NB4 (cell line): ENCODE data around the gene PCNX2.

ENCODE experiments used
- CTCF ChIP-seq: IDR thresholded peaks from one replicate; pipeline ENCODE4 v1.5.1; 2012; ENCODE audit warnings: low read depth, low read length
- MAX ChIP-seq: IDR thresholded peaks from 2 replicates; pipeline ENCODE4 v1.6.1; 2011; ENCODE audit warnings: low read depth, low read length
- POLR2A ChIP-seq: IDR thresholded peaks from 2 replicates; pipeline ENCODE4 v1.6.1; 2011; ENCODE audit warnings: mild to moderate bottlenecking; ENCODE audit not compliant: insufficient read length; ENCODE audit errors: extremely low read depth

GRCh38 chr1:233060461-233060994 is 235.0 kb downstream of the PCNX2 start:
- TF ChIP-seq MAX: no peak
- no peak for TF ChIP-seq CTCF
- TF ChIP-seq POLR2A: no peak
